GM12875 (cell line): Measurements from ENCODE around the gene DIAPH3.
"Not testable (repeated sequence)": the region's sequence is repeated elsewhere in the genome, so short reads cannot be mapped to it uniquely, and the experiment has no call there.

Experiments used
- H3K4me3 ChIP-seq: one replicate; pipeline ENCODE4 v1.5.1; 2011; ENCODE audit warnings: low read depth, low read length, control low read depth
- TF ChIP-seq, protein P1 (sequence below): IDR thresholded peaks from 2 replicates; pipeline ENCODE4 v1.5.1; 2011; ENCODE audit warnings: low read depth, mild to moderate bottlenecking, control low read depth, inconsistent platforms, low read length, moderate library complexity, borderline replicate concordance; ENCODE audit not compliant: insufficient read depth

DIAPH3 gene

GRCh38 chr13:60099631-60100420, 63.9 kb downstream of the DIAPH3 start:
- H3K4me3 ChIP-seq: no peak overlapping the region
- TF ChIP-seq, protein P1, sequence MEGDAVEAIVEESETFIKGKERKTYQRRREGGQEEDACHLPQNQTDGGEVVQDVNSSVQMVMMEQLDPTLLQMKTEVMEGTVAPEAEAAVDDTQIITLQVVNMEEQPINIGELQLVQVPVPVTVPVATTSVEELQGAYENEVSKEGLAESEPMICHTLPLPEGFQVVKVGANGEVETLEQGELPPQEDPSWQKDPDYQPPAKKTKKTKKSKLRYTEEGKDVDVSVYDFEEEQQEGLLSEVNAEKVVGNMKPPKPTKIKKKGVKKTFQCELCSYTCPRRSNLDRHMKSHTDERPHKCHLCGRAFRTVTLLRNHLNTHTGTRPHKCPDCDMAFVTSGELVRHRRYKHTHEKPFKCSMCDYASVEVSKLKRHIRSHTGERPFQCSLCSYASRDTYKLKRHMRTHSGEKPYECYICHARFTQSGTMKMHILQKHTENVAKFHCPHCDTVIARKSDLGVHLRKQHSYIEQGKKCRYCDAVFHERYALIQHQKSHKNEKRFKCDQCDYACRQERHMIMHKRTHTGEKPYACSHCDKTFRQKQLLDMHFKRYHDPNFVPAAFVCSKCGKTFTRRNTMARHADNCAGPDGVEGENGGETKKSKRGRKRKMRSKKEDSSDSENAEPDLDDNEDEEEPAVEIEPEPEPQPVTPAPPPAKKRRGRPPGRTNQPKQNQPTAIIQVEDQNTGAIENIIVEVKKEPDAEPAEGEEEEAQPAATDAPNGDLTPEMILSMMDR: no peak

- no peak overlapping the region for H3K4me3 ChIP-seq
- TF ChIP-seq, protein P1: no peak
These were observed 68.4 kb downstream of the DIAPH3 start for GRCh38 chr13:60095300-60095699.

GRCh38 chr13:60094385-60095088, 69.2 kb downstream of the DIAPH3 start:
- H3K4me3 ChIP-seq: no peak overlapping the region
- TF ChIP-seq, protein P1: no peak

- no peak overlapping the region for H3K4me3 ChIP-seq
- TF ChIP-seq, protein P1: no peak
These were observed 70.2 kb downstream of the DIAPH3 start for GRCh38 chr13:60093425-60094019.

DNA sequence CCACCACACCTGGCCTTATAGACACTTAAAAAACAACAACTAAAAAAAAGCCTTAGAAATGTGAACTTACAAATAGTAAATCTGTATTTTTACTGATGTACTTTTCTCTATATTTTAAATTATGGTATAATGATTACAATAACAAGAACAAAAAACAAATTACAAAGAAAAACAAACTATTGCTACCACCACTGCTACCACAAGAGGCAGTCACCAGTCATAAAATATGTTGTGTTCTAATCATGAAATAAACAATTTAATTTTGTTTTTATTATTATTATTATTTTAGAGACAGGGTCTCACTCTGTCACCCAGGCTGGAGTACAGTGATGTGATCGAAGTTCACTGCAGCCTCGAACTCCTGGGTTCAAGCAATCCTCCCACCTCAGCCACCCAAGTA, 72.2 kb downstream of the DIAPH3 start:
- TF ChIP-seq, protein P1: no peak
- no peak overlapping the region for H3K4me3 ChIP-seq

DNA sequence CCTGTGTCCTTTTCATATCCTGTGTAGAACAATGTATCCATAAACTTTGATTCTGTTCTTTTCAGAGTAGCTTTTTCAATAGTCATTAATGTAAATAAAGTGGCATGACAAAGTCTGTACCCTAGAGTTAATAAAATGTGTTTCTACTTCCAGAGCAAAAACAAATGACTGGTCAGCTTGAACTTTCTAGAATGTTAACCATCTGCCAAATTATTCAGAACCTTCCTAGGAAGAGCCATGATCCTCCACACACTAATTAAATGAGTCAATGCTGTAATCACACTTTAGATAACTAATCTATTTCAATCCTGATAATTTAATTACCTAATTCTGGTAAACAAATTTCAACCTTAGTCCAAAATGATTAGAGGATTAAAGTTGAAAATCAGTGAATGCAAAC, 73.2 kb downstream of the DIAPH3 start:
- TF ChIP-seq, protein P1: no peak
- no peak overlapping the region for H3K4me3 ChIP-seq

- not testable (repeated sequence) for H3K4me3 ChIP-seq
These were observed 79.9 kb downstream of the DIAPH3 start for GRCh38 chr13:60083780-60084179.
